GM19023 (cell line): ENCODE results near the gene MAN1C1.

Experiments used
- ATAC-seq: cut with Tn5 transposase; IDR thresholded peaks from one replicate; pipeline ENCODE4 v1.9.1; 2021; ENCODE audit warnings: mild to moderate bottlenecking, moderate library complexity; ENCODE audit not compliant: unreplicated experiment

Gene MAN1C1

DNA sequence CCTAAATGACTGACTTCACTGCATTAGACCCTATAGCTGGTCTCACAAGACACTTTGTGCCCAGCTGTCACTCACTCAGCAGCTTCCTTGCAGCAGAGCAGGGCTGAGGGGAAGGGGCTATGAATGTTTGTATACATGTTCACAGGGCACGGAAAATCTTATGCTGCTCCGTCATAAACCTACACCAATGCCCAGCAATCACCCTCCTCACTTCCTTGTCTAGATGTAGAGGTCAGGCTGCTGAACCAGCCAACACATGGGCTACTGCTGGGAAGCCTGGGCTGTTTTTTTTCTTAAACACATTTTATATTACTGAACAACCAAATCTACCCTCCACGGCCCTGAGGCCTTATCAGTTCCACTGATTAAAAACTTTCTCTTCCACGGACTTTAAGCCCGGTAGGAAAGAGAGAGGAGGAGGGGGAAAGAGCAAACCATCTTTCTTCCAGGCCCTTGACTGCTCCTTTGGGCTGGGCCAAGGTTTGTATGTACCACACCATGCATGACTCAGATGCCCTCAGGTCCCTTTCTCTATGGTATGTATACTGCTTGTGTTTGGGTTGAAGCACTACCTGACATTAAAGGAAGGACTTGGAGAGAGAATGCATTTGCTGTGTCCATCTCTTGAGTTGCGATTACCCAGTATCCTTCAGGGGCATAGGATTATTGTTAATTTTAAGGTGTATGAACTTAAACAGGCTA is 215.9 kb downstream of the MAN1C1 start:
- no peak for ATAC-seq

GRCh38 chr1:25833158-25833557 is 216.6 kb downstream of the MAN1C1 start:
- no peak for ATAC-seq
